ENCODE measurements around the gene SH3RF3. TPM values are rescaled to one million over a fixed set of nuclear protein-coding genes. Genes with fewer than 3 reads are reported as not detected.

SH3RF3 gene
- total RNA-seq, 2 donors from 2014 or later: 1.5 to 1.8 TPM

DNA sequence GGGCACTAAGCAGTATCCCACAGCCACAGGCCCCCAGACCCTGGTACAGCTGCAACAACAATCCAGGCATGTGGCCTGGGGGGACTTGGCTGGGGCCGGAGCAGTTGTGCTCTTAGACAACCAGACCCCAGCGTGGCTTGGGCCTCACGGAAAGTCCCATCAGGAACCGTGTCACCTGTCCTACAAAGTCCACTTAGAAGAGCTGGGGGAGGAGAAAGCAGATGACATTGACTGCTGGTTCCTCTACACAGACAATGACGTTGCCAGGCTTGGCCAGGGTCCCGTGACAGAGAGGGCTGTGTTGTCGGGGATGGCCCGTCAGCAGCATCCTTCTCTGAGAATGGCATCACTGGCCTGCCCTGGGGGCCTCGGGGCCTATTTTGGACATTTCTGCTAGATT, 360.3 kb downstream of the SH3RF3 start:
- no peaks in the 10 kb centered on the region for H3K9me3 ChIP-seq (ENCODE audit: control insufficient read depth, low read length)
- TF ChIP-seq CTCF (conservative IDR thresholded peaks at IDR 0.05): no peak
- Mint-ChIP-seq H3K9me3 (no peaks in the 10 kb centered on the region), H3K4me1 (peaks cover 4% of the 10 kb centered on the region), H3K27ac (no peak overlapping the region), H3K27me3 (ENCODE audit: insufficient read depth) (peaks cover 5% of the 10 kb centered on the region), H3K4me3 (no peak overlapping the region), H3K36me3 (ENCODE audit: low read depth) (no peaks in the 10 kb centered on the region)
- H3K9ac ChIP-seq (ENCODE audit: extremely low read depth, low read length, poor library complexity, severe bottlenecking): no peak overlapping the region
- WGBS, 2 experiments (ENCODE audit: insufficient coverage in 1 of 2, insufficient read length in 1 of 2): 94 to 96% methylated on average over 3 to 9 of the region's 9 CpGs
- H3K4me3 ChIP-seq (ENCODE audit: low read length): no peak overlapping the region
- DNase-seq: no peak
- no peak overlapping the region for H3K27ac ChIP-seq (ENCODE audit: low read depth, low read length)
- no peaks in the 10 kb centered on the region for H3K4me1 ChIP-seq (ENCODE audit: control insufficient read depth, insufficient read depth, low read length)
- H3K27me3 ChIP-seq (ENCODE audit: control insufficient read depth, insufficient read depth, low read length, poor library complexity, severe bottlenecking): peaks cover 13% of the 10 kb centered on the region
- H3K36me3 ChIP-seq (ENCODE audit: control insufficient read depth, insufficient read depth, low read length): no peaks in the 10 kb centered on the region

DNA sequence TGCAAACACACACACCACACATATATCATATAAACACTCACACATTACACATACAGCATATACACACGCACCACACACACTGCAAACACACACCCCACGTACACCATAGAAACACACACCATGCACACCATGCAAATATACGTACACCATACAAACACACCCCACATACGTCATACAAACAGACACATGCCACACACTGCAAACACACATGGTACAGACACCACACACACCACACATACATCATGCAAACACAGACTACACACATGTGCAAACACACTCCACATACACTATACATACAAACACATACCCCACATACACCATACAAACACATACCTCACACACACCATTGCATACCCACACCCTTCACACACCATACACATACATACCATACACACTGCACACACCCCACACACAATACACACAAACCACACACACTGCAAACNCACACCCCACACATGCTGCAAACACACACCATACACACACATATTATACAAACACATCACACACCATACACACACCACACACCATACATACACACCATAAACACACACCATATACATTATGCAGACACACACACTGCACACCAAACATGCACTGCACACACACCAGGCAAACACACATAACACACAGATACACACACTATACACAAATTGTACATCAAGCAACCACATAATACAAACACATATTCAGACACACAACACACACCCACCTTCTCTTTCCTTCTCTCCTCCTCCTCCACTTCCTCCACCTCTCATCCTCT, 364.4 kb downstream of the SH3RF3 start:
- no peaks in the 10 kb centered on the region for H3K4me1 ChIP-seq (ENCODE audit: control insufficient read depth, insufficient read depth, low read length)
- no peak overlapping the region for H3K27ac ChIP-seq (ENCODE audit: low read depth, low read length)
- H3K9ac ChIP-seq (ENCODE audit: extremely low read depth, low read length, poor library complexity, severe bottlenecking): no peak overlapping the region
- no peaks in the 10 kb centered on the region for H3K36me3 Mint-ChIP-seq (ENCODE audit: low read depth)
- 67 to 91% methylated on average over 1 to 4 of the region's 4 CpGs for WGBS, 2 experiments (ENCODE audit: insufficient coverage in 1 of 2, insufficient read length in 1 of 2)
- TF ChIP-seq CTCF (conservative IDR thresholded peaks at IDR 0.05): no peak
- H3K4me3 Mint-ChIP-seq: no peak overlapping the region
- H3K9me3 ChIP-seq (ENCODE audit: control insufficient read depth, low read length): peaks cover 4% of the 10 kb centered on the region
- H3K36me3 ChIP-seq (ENCODE audit: control insufficient read depth, insufficient read depth, low read length): no peaks in the 10 kb centered on the region
- no peaks in the 10 kb centered on the region for H3K9me3 Mint-ChIP-seq
- no peak overlapping the region for H3K27ac Mint-ChIP-seq
- no peak overlapping the region for H3K4me3 ChIP-seq (ENCODE audit: low read length)
- no peak for DNase-seq
- H3K4me1 Mint-ChIP-seq: no peaks in the 10 kb centered on the region
- H3K27me3 Mint-ChIP-seq (ENCODE audit: insufficient read depth): peaks cover 3% of the 10 kb centered on the region
- no peaks in the 10 kb centered on the region for H3K27me3 ChIP-seq (ENCODE audit: control insufficient read depth, insufficient read depth, low read length, poor library complexity, severe bottlenecking)

GRCh38 chr2:109494351-109494750, 365.3 kb downstream of the SH3RF3 start:
- no peak overlapping the region for H3K9ac ChIP-seq (ENCODE audit: extremely low read depth, low read length, poor library complexity, severe bottlenecking)
- peaks cover 4% of the 10 kb centered on the region for H3K9me3 ChIP-seq (ENCODE audit: control insufficient read depth, low read length)
- no peaks in the 10 kb centered on the region for H3K36me3 ChIP-seq (ENCODE audit: control insufficient read depth, insufficient read depth, low read length)
- no peak for DNase-seq
- H3K4me3 Mint-ChIP-seq: no peak overlapping the region
- H3K27ac ChIP-seq (ENCODE audit: low read depth, low read length): no peak overlapping the region
- no peaks in the 10 kb centered on the region for H3K4me1 Mint-ChIP-seq
- H3K27me3 Mint-ChIP-seq (ENCODE audit: insufficient read depth): peaks cover 3% of the 10 kb centered on the region
- TF ChIP-seq CTCF (conservative IDR thresholded peaks at IDR 0.05): no peak
- H3K4me3 ChIP-seq (ENCODE audit: low read length): no peak overlapping the region
- 86 to 88% methylated on average over 2 to 3 of the region's 3 CpGs for WGBS, 2 experiments (ENCODE audit: insufficient coverage in 1 of 2, insufficient read length in 1 of 2)
- H3K9me3 Mint-ChIP-seq: no peaks in the 10 kb centered on the region
- no peak overlapping the region for H3K27ac Mint-ChIP-seq
- no peaks in the 10 kb centered on the region for H3K36me3 Mint-ChIP-seq (ENCODE audit: low read depth)
- H3K4me1 ChIP-seq (ENCODE audit: control insufficient read depth, insufficient read depth, low read length): no peaks in the 10 kb centered on the region
- no peaks in the 10 kb centered on the region for H3K27me3 ChIP-seq (ENCODE audit: control insufficient read depth, insufficient read depth, low read length, poor library complexity, severe bottlenecking)
